ENCODE measurements around the gene ANKRD6. TPM values are rescaled to one million over a fixed set of nuclear protein-coding genes. Genes with fewer than 3 reads are reported as not detected.
"Not testable (repeated sequence)": the region's sequence is repeated elsewhere in the genome, so short reads cannot be mapped to it uniquely, and the experiment has no call there.

Gene ANKRD6
- total RNA-seq, 5 donors from 2014 or later (not counting 1 experiment from before 2014, with no cell fraction given) = 3.0 to 8.4 (median 5.3) TPM

DNA sequence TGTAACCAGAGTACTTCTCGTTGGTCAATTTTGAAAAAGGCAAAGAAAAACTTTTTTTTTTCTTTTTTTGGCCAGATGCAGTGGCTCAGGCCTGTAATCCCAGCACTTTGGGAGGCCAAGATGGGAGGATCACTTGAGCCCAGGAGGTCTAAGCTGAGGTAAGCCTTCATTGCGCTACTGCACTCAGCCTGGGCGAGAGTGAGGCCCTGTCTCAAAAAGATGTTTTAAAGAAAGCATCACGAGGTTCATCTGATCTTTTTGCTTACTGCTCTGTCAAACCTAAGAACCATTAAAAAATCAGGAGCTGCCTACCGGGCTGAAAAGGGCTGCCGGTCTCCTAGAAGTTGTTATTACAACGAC is 205.0 kb downstream of the ANKRD6 start:
- H3K9me3 ChIP-seq = no peaks in the 10 kb centered on the region
- no peaks in the 10 kb centered on the region for H3K9me3 Mint-ChIP-seq
- WGBS (ENCODE audit: insufficient coverage) = 3% methylated on average over 4 of the region's 7 CpGs
- H3K4me1 Mint-ChIP-seq = peaks cover 30 to 40% (median 36%) of the 10 kb centered on the region in 3 donors
- H3K4me3 ChIP-seq (ENCODE audit: control insufficient read depth in 1 of 2, extremely low read depth in 1 of 2, low read length in 1 of 2) = peak overlapping the region; percentile 92 to 95
- peaks cover 4 to 15% of the 10 kb centered on the region in 2 experiments for H3K4me1 ChIP-seq (ENCODE audit: control insufficient read depth in 1 of 2, extremely low read depth in 1 of 2, insufficient read depth in 2 of 2, low read length in 2 of 2)
- peak overlapping the region; percentile 96 for H3K27ac ChIP-seq (ENCODE audit: low read length)
- no peaks in the 10 kb centered on the region for H3K27me3 Mint-ChIP-seq
- peak in 2 of 4 experiments; percentile 4 to 10 for ATAC-seq (replicated peaks in 1 of 4)
- no peaks in the 10 kb centered on the region for H3K27me3 ChIP-seq (replicated peaks in 1 of 2; ENCODE audit: control insufficient read depth in 2 of 2, extremely low read depth in 1 of 2, insufficient read depth in 2 of 2, low read length in 1 of 2)
- peaks cover 33% of the 10 kb centered on the region for H3K36me3 Mint-ChIP-seq
- CTCF ChIA-PET = interaction anchor here in 1 of 2 donors (1.2 to 1.6 kb wide), 3 partner anchors 205 to 287 kb away, joined by 3 to 5 read pairs (median 4); partner anchors contain the start of gene ANKRD6
- no peak for DNase-seq
- H3K36me3 ChIP-seq (ENCODE audit: control insufficient read depth in 2 of 2, extremely low read depth in 1 of 2, insufficient read depth in 1 of 2, low read length in 1 of 2) = peaks cover under 1 to 20% of the 10 kb centered on the region in 2 donors
- POLR2A ChIA-PET = interaction anchor here (0.5 to 1.8 kb wide), 4 partner anchors 23 to 558 kb away, joined by 3 to 8 read pairs (median 4); partner anchors contain the start of gene PNRC1 (in 1 of the 2)
- H3K4me3 Mint-ChIP-seq = peak overlapping the region; percentile 97 to 98 (median 97)
- peak overlapping the region; percentile 96 to 99 for H3K27ac Mint-ChIP-seq

DNA sequence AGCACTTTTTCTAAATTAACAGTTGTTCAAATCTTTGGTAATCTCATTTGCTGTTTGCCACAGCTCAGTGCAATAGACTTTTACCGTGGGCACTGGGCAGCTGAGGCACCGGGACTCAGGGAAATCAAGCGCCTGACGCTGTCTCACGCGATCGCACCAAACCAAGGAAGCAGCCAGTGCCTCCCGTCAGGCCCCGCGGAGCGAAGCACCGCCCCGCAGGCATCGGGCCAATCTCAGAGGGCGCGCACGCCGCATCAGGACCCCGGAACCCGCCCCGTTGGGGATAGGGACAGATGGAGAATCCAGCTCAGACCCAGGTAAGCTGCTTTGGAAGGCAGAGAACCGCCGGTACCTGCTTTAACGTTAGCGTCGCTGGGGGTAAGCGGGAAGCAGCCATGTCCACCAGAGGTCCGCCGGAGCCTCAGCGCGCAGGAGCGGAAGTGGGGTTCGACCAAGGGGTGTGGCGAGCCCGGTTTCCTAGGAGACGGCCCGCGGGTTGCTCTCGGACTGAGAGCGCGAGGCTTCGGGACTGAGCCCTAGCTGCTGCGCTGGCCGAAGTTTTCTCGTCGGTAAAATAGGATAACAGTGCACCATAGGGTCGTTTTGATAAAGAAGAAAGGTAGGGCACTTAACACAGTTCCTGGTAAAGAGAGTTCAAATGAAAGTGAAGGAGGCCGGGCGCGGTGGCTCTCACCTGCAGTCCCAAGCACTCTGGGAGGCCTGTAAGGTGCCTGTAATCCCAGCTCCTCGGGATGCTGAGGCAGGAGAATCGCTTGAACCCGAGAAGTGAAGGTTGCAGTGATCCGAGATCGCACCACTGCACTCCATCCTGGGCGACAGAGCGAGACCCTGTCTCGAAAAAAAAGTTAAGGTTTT is 205.6 kb downstream of the ANKRD6 start, which contains the start of gene LYRM2:
LYRM2 (minus strand) TSS at position 428 of the 876 bp plus-strand sequence; CDS start at position 397, 31 bp downstream.
- H3K36me3 ChIP-seq (ENCODE audit: control insufficient read depth in 2 of 2, extremely low read depth in 1 of 2, insufficient read depth in 1 of 2, low read length in 1 of 2) = peaks cover 2 to 26% of the 10 kb centered on the region in 2 donors
- peaks cover 33% of the 10 kb centered on the region for H3K36me3 Mint-ChIP-seq
- peak within 1 kb of the TSS; percentile 96 to 99 for H3K27ac Mint-ChIP-seq
- H3K9me3 Mint-ChIP-seq = no peaks in the 10 kb centered on the region
- ATAC-seq (replicated peaks in 1 of 4) = peak; percentile 95 to 98 (median 96)
- no peaks in the 10 kb centered on the region for H3K27me3 ChIP-seq (replicated peaks in 1 of 2; ENCODE audit: control insufficient read depth in 2 of 2, extremely low read depth in 1 of 2, insufficient read depth in 2 of 2, low read length in 1 of 2)
- H3K27me3 Mint-ChIP-seq = no peaks in the 10 kb centered on the region
- peaks cover 30 to 40% (median 36%) of the 10 kb centered on the region in 3 donors for H3K4me1 Mint-ChIP-seq
- H3K27ac ChIP-seq (ENCODE audit: low read length) = peak within 1 kb of the TSS; percentile 96
- ChIA-PET CTCF (interaction anchor here (1.2 to 1.6 kb wide), 4 partner anchors 206 to 287 kb away, joined by 3 to 9 read pairs (median 4); partner anchors contain the start of gene ANKRD6 (in 1 of the 2)), POLR2A (interaction anchor here (0.5 to 1.8 kb wide), 5 partner anchors 24 to 564 kb away, joined by 3 to 8 read pairs (median 3); partner anchors contain the start of gene PNRC1 (in 1 of the 2))
- 4% methylated on average over 55 of the region's 58 CpGs for WGBS (ENCODE audit: insufficient coverage)
- H3K4me1 ChIP-seq (ENCODE audit: control insufficient read depth in 1 of 2, extremely low read depth in 1 of 2, insufficient read depth in 2 of 2, low read length in 2 of 2) = peaks cover 4 to 15% of the 10 kb centered on the region in 2 experiments
- peak within 1 kb of the TSS; percentile 92 to 95 for H3K4me3 ChIP-seq (ENCODE audit: control insufficient read depth in 1 of 2, extremely low read depth in 1 of 2, low read length in 1 of 2)
- DNase-seq = peak; percentile 76 to 93 (median 87)
- peak within 1 kb of the TSS; percentile 97 to 98 (median 97) for H3K4me3 Mint-ChIP-seq
- no peaks in the 10 kb centered on the region for H3K9me3 ChIP-seq

DNA sequence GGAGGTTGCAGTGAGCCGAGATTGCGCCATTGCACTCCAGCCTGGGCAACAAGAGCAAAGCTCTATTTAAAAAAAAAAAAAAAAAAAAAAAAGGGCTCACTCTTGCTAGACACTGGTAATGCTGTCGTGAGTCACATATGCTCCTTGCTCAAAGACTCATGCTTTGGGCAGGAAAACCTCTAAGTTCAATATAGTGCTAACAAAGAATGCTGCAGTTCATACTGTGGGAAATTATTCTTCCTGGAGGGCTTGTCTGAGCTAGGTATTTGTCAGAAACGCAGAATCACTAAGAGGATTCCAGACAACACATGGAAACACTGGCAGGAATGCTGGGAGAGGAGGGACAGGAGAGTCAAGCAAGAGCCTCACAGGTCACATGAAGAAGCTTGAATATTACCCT is 207.9 kb downstream of the ANKRD6 start:
- H3K27me3 ChIP-seq (replicated peaks in 1 of 2; ENCODE audit: control insufficient read depth in 2 of 2, extremely low read depth in 1 of 2, insufficient read depth in 2 of 2, low read length in 1 of 2) = no peaks in the 10 kb centered on the region
- POLR2A ChIA-PET = interaction anchor here (0.6 kb wide), 2 partner anchors 313 to 550 kb away, joined by 8 to 9 read pairs; no protein-coding TSS in a partner anchor
- 90% methylated on average over 2 of the region's 4 CpGs for WGBS (ENCODE audit: insufficient coverage)
- H3K27ac ChIP-seq (ENCODE audit: low read length) = no peak overlapping the region
- no peaks in the 10 kb centered on the region for H3K27me3 Mint-ChIP-seq
- ATAC-seq (replicated peaks in 1 of 4) = no peak
- no peaks in the 10 kb centered on the region for H3K9me3 ChIP-seq
- H3K27ac Mint-ChIP-seq = peak overlapping the region in 1 of 2 donors; percentile 1
- H3K9me3 Mint-ChIP-seq = no peaks in the 10 kb centered on the region
- peaks cover 30 to 37% (median 32%) of the 10 kb centered on the region in 3 donors for H3K4me1 Mint-ChIP-seq
- H3K4me3 ChIP-seq (ENCODE audit: control insufficient read depth in 1 of 2, extremely low read depth in 1 of 2, low read length in 1 of 2) = no peak overlapping the region
- peaks cover 32% of the 10 kb centered on the region for H3K36me3 Mint-ChIP-seq
- peaks cover 4 to 15% of the 10 kb centered on the region in 2 experiments for H3K4me1 ChIP-seq (ENCODE audit: control insufficient read depth in 1 of 2, extremely low read depth in 1 of 2, insufficient read depth in 2 of 2, low read length in 2 of 2)
- peaks cover 2 to 38% of the 10 kb centered on the region in 2 donors for H3K36me3 ChIP-seq (ENCODE audit: control insufficient read depth in 2 of 2, extremely low read depth in 1 of 2, insufficient read depth in 1 of 2, low read length in 1 of 2)
- H3K4me3 Mint-ChIP-seq = no peak overlapping the region
- DNase-seq = no peak
- CTCF ChIA-PET = interaction anchor here (0.6 to 1.6 kb wide), 2 partner anchors 269 to 657 kb away, joined by 3 read pairs; no protein-coding TSS in a partner anchor

DNA sequence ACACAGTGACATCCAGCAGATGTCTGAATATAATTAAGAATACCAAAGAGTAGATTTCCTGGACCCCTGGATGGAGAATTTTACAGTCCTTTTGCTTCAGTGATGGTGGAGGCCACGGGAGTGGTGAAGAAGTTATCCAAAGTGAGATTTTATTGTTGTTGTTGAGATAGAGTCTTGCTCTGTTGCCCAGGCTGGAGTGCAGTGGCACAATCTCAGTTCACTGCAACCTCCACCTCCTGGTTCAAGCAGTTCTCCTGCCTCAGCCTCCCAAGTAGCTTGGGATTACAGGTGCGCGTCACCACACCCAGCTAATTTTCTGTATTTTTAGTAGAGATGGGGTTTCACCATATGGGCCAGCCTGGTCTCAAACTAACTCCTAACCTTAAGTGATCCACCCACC is 208.6 kb downstream of the ANKRD6 start:
- POLR2A ChIA-PET; H3K9me3 Mint-ChIP-seq; H3K9me3 ChIP-seq; H3K27ac ChIP-seq (ENCODE audit: low read length); H3K4me3 ChIP-seq (ENCODE audit: control insufficient read depth in 1 of 2, extremely low read depth in 1 of 2, low read length in 1 of 2); ATAC-seq (replicated peaks in 1 of 4); H3K27me3 ChIP-seq (replicated peaks in 1 of 2; ENCODE audit: control insufficient read depth in 2 of 2, extremely low read depth in 1 of 2, insufficient read depth in 2 of 2, low read length in 1 of 2); H3K27me3 Mint-ChIP-seq; H3K4me3 Mint-ChIP-seq; CTCF ChIA-PET; DNase-seq: not testable (repeated sequence)
- H3K4me1 Mint-ChIP-seq = peaks cover 23 to 31% (median 27%) of the 10 kb centered on the region in 3 donors
- WGBS (ENCODE audit: insufficient coverage) = no CpG with 5 or more reads among the region's 3 CpGs
- peaks cover 29% of the 10 kb centered on the region for H3K36me3 Mint-ChIP-seq
- peak overlapping the region in 1 of 2 donors; percentile 5 for H3K27ac Mint-ChIP-seq
- peaks cover 2 to 40% of the 10 kb centered on the region in 2 donors for H3K36me3 ChIP-seq (ENCODE audit: control insufficient read depth in 2 of 2, extremely low read depth in 1 of 2, insufficient read depth in 1 of 2, low read length in 1 of 2)
- H3K4me1 ChIP-seq (ENCODE audit: control insufficient read depth in 1 of 2, extremely low read depth in 1 of 2, insufficient read depth in 2 of 2, low read length in 2 of 2) = peaks cover 4 to 15% of the 10 kb centered on the region in 2 experiments

DNA sequence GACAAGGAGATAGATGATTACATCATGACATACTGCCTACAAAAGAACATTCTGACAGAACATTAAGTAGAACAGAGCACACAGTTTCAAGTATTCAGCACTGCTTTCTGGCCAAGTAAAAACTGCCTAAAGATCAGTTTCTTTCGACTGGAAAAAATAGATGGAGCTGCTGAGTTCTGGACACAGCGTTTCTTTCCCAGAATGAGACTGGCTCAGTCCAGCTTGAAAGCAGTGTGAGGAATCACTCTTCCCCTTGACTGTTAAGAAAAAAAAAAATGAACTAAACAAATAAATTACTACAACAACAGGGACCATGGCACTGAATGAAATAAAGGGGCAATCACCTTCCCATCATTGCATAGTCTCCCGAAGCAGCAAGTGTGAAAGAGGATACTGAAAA is 210.0 kb downstream of the ANKRD6 start:
- no peak overlapping the region for H3K4me3 Mint-ChIP-seq
- ChIA-PET CTCF (interaction anchor here in 1 of 2 donors (0.7 kb wide), 1 partner anchor 292 kb away, joined by 8 read pairs; no protein-coding TSS in a partner anchor), POLR2A (no interaction called here)
- H3K27me3 Mint-ChIP-seq = no peaks in the 10 kb centered on the region
- H3K4me3 ChIP-seq (ENCODE audit: control insufficient read depth in 1 of 2, extremely low read depth in 1 of 2, low read length in 1 of 2) = no peak overlapping the region
- peaks cover 2 to 10% of the 10 kb centered on the region in 2 experiments for H3K4me1 ChIP-seq (ENCODE audit: control insufficient read depth in 1 of 2, extremely low read depth in 1 of 2, insufficient read depth in 2 of 2, low read length in 2 of 2)
- ATAC-seq (replicated peaks in 1 of 4) (no peak), DNase-seq (no peak)
- H3K27ac ChIP-seq (ENCODE audit: low read length) = no peak overlapping the region
- H3K36me3 ChIP-seq (ENCODE audit: control insufficient read depth in 2 of 2, extremely low read depth in 1 of 2, insufficient read depth in 1 of 2, low read length in 1 of 2) = peaks cover 7 to 54% of the 10 kb centered on the region in 2 donors
- 100% methylated on average over 1 of the region's 3 CpGs for WGBS (ENCODE audit: insufficient coverage)
- peaks cover 35% of the 10 kb centered on the region for H3K36me3 Mint-ChIP-seq
- H3K27ac Mint-ChIP-seq = no peak overlapping the region
- H3K9me3 Mint-ChIP-seq = no peaks in the 10 kb centered on the region
- peaks cover 16 to 21% (median 19%) of the 10 kb centered on the region in 3 donors for H3K4me1 Mint-ChIP-seq
- no peaks in the 10 kb centered on the region for H3K9me3 ChIP-seq
- no peaks in the 10 kb centered on the region for H3K27me3 ChIP-seq (replicated peaks in 1 of 2; ENCODE audit: control insufficient read depth in 2 of 2, extremely low read depth in 1 of 2, insufficient read depth in 2 of 2, low read length in 1 of 2)

DNA sequence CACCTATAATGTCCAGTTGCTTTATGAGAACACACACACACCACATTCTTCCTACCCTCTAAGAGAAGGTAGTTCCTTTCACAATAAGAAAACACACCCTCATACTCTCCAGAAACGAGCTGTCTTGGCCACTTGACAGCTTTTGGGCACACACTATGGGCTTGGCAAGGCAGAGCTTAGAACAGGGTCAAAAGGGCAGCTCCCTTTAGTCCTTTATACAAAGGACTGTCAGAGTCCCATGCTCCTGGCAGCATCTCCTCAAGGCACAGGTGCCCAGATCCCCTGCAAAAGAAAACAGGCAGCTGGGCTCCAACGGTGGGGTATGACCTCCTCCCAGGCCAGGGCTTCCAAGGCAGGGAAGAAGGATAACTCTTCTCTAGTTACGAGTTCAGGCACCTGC is 210.5 kb downstream of the ANKRD6 start:
- Histone ChIP-seq H3K36me3 (ENCODE audit: control insufficient read depth in 2 of 2, extremely low read depth in 1 of 2, insufficient read depth in 1 of 2, low read length in 1 of 2) (peaks cover 7 to 58% of the 10 kb centered on the region in 2 donors), H3K27me3 (replicated peaks in 1 of 2; ENCODE audit: control insufficient read depth in 2 of 2, extremely low read depth in 1 of 2, insufficient read depth in 2 of 2, low read length in 1 of 2) (no peaks in the 10 kb centered on the region), H3K27ac (ENCODE audit: low read length) (no peak overlapping the region), H3K9me3 (no peaks in the 10 kb centered on the region), H3K4me3 (ENCODE audit: control insufficient read depth in 1 of 2, extremely low read depth in 1 of 2, low read length in 1 of 2) (no peak overlapping the region), H3K4me1 (ENCODE audit: control insufficient read depth in 1 of 2, extremely low read depth in 1 of 2, insufficient read depth in 2 of 2, low read length in 2 of 2) (peaks cover 2 to 9% of the 10 kb centered on the region in 2 experiments)
- Mint-ChIP-seq H3K4me3 (no peak overlapping the region), H3K27ac (no peak overlapping the region), H3K36me3 (peaks cover 38% of the 10 kb centered on the region), H3K4me1 (peaks cover 13 to 16% (median 14%) of the 10 kb centered on the region in 3 donors), H3K9me3 (no peaks in the 10 kb centered on the region), H3K27me3 (no peaks in the 10 kb centered on the region)
- WGBS (ENCODE audit: insufficient coverage) = 82% methylated on average over 2 of the region's 3 CpGs
- CTCF ChIA-PET = interaction anchor here in 1 of 2 donors (0.7 kb wide), 1 partner anchor 293 kb away, joined by 8 read pairs; no protein-coding TSS in a partner anchor
- POLR2A ChIA-PET = interaction anchor here in 1 of 2 donors (0.8 kb wide), 1 partner anchor 1981 kb away, joined by 5 read pairs; no protein-coding TSS in a partner anchor
- DNase-seq (no peak), ATAC-seq (replicated peaks in 1 of 4) (no peak)
